NCI-H2196 (cell line): ENCODE data around the gene ENPP3.
"Not testable (repeated sequence)": the region's sequence is repeated elsewhere in the genome, so short reads cannot be mapped to it uniquely, and the experiment has no call there.

Experiments used
- DNase-seq: peaks from one replicate; lab custom pipeline; 2025; ENCODE audit not compliant: unreplicated experiment; lab: John Stamatoyannopoulos, UW

The ENPP3 gene

DNA sequence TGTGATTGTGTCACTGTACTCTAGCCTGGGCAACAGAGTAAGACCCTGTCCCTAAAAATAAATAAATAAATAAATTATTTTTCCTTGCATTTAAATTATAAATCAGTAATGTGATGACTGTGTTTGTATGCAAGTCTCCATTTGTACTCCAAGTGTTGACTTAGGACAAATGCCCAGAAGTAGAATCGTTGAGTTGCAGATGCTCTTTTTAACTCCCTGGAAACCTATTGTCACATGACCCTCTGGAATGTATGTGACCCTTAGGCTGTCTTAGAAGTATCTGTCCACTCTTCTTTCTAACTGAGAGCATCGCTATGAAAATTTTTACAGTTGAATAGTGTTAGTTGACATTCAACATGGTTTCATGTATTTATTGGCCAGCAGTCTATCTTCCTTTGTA is 45.3 kb downstream of the ENPP3 start:
- peak; percentile 17 for DNase-seq

DNA sequence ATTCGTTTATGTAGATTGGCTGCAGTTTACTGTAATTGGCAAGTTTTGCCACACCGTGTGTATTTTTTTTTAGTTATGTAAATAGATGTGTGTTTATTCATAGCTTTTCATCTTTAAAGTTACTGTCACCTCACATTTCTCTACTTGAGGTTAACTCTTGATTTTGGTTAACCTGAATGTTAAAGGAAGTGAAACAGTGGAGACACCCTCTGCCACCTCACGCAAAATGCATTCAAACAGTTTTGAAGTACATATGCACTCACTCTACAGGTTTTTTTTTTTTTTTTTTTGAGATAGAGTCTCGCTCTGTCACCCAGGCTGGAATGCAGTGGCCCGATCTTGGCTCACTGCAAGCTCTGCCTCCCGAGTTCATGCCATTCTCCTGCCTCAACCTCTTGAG is 46.4 kb downstream of the ENPP3 start:
- DNase-seq = no peak

DNA sequence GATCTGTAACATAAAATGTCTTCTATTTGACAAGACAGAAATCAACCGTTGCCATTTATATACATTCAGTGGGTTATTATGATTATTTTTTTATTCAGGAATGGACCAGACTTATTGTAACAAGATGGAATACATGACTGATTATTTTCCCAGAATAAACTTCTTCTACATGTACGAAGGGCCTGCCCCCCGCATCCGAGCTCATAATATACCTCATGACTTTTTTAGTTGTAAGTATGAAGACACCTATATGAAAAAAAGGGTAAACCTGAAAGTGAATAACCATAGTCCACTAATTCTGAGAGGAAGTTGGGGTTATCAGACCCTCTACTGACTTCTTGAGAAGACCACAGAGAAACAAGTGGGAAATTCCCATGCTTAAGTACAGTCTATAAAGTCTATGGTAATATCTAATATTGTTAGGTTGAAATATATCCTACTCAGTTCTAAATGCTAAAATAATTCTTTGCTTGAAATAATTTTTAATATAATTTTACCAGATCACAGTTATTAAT is 48.2 kb downstream of the ENPP3 start:
- no peak for DNase-seq

DNA sequence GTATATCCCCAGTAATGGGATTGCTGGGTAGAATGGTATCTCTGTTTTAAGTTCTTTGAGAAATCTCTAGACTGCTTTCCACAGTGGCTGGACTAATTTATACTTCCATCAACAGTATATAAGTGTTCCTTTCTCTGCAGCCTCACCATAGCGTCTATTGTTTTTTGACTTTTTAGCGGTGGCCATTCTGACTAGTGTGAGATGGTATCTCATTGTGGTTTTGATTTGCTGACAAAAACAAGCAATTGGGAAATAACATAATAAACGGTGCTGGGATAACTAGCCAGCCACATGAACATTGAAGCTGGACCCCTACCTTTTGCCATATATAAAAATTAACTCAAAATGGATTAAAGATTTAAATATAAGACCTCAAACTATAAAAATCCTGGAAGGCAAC is 49.9 kb downstream of the ENPP3 start:
- no peak for DNase-seq

DNA sequence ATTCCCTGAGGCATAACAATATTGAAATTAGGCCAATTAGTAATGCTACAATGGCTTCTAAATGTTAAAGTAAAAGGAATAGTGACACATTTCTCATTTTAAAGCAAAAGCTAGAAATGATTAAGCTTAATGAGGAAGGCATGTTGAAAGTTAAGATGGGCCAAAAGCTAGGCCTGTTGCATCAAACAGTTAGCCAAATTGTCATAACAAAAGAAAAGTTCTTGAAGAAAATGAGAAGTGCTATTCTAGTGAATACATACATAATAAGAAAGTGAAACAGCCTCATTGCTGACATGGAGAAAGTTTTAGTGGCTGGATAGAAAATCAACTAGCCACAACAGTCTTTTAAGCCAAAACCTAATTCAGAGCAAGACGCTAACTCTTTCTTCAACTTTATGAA is 51.2 kb downstream of the ENPP3 start:
- DNase-seq = no peak

DNA sequence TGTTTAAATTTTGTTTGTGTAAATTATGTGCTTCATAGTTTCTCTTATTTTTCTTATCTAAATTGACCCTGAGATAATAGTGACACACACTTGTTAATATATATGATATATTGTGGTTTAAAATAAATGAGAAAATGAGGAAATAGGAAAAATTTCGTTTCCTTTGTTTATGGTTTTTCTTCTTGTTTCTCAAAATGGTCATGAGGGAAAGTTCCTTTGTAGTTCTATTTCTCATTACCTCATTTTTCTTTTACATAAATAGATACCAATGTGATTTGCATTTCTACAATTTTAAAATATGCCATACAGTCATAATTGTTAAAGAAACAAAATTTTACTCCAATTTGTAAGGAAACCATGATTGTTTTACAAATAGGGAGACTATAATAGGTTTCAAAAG is 54.9 kb downstream of the ENPP3 start:
- DNase-seq = no peak

DNA sequence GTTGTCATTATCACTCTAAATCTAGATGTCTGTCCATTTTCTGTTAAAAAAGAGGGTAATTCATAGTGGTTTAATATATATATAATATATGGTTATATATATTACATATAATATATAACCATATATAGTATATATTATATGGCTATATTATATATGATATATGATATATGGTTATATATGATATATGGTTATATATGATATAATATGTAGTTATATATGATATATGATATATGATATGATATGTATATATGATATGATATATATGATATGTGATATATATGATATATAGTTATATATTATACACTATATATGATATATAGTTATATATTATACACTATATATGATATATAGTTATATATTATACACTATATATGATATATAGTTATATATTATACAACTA is 55.5 kb downstream of the ENPP3 start:
- no peak for DNase-seq

DNA sequence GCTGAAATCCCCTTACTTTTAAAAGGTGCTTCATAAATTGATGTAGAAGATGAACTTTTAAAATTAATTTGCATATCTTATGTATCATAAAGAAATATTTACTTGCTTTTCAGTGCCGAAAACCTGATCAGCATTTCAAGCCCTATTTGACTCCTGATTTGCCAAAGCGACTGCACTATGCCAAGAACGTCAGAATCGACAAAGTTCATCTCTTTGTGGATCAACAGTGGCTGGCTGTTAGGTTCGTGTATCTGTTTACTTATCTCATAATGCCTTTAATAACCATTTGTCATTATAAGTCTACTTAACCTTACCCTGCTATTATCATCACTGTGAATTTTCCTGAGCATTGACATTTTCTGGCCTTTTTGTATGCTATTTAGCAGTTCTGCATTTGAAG is 56.3 kb downstream of the ENPP3 start:
- no peak for DNase-seq

DNA sequence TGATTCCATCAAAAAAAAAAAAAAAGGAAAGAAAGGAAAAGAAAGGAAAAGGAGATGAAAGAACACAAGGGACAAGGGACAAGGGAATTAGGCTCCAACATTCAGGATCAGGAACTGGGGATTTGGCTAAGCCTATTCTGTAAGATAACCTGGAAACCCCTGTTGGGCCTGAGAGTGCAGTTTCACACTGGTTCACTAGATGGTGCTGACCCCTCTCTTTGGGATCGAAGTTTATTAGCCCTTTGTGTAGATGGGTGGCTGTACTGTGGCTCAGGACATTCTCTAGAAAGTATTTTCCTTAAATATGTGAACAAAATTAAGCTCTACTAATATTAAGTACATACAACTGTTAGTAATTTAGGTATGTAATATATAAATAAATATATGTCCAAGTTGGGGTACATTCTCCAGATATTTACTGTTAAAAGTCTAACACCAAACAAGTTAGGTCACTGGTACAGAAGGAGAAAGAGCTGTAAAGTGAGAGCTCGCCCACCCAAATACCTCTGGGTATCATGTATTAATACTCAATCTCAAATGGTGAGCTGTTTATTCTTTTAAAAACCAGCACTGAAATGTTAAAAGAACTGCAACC is 57.8 kb downstream of the ENPP3 start:
- peak; percentile 27 for DNase-seq

DNA sequence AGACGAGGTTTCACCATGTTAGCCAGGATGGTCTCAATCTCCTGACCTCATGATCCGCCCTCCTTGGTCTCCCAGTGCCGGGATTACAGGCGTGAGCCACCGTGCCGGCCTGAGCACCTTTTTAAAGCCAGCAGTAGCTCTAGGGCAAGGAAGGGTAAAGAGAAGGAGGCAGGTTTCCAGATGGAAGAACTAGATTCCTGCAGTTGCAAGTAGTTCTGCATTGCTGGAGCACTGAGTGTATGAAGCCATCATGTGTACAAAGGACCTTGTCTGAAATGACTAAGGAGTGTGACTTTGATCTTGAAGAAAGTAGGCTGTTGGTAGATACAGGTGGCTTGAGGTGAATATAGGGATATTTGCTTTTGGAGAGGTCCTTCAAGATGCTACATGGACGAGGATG is 59.9 kb downstream of the ENPP3 start:
- DNase-seq = no peak

DNA sequence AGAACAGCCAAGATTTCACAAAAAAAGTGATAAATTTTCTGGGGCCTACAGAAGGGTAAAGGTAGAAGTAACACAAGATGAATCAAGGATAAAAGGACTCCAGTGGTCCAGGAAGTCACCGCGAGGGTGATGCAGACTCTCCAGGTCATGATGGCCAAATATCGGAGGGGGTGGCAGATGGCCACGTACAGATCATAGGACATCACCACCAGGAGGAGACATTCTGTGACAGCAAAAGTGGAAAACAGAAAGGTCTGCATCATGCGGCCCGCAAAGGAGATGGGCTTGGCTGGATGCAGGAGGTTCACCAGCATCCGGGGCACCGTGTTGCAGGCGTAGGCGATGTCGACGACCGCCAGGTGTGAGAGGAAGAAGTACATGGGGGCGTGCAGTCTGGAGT is 63.7 kb downstream of the ENPP3 start:
- not testable (repeated sequence) for DNase-seq

DNA sequence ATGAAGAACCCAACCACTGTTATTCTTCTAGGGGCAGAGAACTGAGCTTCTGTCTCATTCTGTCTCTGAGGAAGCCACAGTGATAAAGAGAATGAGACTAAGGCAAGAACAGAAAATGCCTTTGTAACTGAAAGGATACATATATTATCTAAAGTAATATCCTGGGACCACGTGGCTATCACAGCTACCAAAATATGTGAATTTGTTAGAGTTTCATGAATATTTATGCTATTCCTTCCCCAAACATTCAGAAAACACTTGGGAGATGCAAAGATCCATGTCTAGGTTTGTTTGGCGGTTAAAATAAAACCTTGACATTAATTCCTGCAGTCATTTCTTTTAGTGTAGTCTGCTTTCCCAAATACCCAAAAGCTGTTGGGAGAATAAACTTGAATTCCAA is 66.8 kb downstream of the ENPP3 start:
- not testable (repeated sequence) for DNase-seq

DNA sequence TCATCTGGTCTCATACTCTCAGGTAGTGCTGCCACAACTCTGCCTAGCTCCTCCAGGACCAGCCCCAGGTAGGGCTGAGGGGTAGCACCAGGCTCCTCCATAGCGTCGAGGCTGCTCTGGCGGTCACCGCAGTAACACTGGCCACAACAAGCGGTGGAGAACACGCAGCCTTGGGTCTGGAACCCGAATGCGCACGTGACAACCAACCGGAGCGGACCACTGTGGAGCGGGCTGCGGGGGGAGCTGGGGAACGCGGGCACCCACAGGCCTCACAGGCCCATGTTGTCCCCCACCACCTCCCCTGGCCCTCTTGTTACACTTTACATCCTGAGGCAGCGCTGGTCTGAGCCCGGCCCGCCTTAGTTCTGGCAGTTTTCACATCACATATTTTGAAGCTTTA is 73.8 kb downstream of the ENPP3 start, which contains the start of gene CTAGE9:
Gene CTAGE9, minus strand, starts transcription at position 101 of the 400 bp plus-strand sequence. Its CDS starts 0 bp downstream, at position 101.
- DNase-seq = not testable (repeated sequence)

DNA sequence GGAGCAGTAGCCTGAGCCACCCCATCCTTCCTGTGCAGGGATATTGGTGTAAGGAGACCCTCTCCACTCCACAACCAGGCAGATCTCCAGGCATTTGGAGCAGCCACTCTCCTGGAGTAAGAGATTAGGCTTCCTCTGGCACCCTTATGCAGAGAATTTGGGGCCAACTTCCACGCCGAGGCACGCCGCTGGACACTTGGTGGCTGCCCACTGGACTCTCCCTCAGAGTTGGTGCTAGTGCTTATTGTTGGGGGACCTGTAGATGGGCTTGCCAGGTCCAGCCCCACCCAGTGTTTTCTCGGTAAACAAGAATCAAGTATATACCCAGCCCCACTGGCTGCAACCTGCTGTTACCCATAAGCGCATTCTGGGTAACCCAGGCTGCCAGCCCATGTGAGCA is 78.5 kb downstream of the ENPP3 start:
- not testable (repeated sequence) for DNase-seq

DNA sequence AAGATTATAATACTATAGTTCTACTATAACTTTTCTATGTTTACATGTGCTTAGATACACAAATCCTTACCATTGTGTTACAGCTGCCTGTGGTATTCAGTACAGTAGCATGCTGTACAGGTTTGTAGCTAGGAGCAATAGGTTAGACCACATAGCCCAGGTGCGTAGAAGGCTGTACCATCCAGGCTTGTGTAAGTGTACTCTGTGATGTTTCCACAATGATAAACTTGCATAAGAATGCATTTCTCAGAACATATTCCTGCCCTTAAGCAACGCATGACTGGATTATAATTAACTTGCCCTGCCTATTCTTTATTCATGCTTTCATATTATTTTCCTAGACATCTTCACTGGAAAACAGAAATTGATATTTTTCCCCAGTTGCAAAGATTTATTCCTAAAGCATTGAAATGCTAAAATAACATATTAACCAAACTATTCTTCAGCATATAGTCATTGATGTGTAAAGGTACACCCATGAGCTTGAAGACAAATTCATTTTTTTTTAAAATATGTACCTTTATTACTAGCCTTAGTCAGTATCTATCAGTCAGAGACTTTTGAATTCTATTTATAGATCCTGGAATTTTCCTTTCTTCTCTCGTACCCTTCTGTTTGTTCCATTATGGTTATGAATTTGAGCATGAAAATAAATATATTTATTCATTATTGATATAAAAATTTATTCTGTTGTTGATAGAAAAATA is 80.9 kb downstream of the ENPP3 start:
- DNase-seq = no peak

DNA sequence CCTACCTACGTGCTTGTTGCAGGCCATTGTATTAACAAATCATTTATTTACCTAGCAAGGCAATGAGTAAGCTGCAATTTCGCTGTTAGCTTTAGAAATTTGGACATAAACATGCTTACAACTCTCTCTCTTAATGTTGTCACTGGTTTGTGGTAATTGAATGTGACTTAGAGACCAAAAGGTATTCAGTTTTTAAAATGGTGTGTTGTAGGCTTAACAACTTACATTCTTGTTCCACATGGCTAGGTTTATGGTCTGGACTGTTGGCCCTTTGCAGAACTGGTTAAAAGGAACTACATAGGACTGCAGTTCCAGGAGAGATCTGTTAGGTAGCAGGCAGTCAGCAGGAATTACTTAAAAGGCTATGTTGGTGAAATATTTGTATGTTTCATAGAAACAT is 84.1 kb downstream of the ENPP3 start:
- no peak for DNase-seq

DNA sequence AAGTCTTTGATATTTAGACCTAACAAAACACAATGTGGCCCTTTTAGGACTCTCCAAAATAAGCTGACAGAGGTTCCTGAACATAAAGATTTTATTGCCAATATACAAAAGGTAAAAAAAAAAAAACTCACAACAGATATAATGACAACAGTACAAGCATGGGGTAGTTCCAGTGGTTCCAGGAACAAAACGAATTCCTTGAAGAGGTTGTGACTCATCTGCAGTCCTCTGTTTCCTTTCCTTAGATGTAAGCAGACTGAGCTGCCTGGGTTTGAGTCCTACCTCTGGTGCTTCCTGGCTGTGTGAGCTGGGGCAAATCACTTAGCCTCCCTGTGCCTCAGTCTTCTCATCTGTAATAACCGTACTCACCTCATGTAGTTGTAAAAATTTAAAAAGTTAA is 87.0 kb downstream of the ENPP3 start:
- no peak for DNase-seq

DNA sequence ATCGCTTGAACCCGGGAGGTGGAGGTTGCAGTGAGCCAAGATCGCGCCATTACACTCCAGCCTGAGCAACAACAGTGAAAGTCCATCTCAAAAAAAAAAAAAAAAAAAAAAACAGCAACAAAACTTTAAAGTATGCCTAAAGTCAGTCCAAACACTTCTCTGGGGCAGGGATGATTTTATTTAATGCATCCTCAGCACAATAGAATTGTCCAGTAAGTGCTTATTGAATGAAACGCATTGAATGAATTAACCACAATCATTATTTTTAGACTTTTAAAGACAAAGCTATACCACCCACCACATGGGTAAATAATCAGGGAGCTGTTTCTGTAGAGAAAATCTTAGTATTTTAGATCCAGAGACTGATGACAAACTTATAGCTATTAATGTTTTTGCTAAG is 90.4 kb downstream of the ENPP3 start:
- no peak for DNase-seq

DNA sequence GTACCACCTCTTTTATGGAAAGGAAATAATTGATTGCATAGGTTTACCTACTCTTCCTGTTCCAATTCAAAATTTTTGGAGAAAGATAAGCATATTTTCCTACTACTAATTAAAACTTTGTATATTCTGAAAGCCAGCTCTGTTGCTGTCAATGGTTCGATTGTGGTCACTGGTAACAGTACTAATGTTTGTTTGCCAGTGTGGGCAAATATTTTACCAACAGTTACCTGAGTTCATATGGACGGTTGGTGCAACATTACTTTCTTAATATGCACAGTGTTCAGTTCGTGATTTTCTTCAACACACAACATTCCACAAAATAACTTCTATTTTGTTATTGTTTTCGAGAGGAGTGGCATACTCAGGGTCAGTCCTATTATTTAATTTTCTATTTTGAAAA is 90.8 kb downstream of the ENPP3 start:
- DNase-seq = no peak

DNA sequence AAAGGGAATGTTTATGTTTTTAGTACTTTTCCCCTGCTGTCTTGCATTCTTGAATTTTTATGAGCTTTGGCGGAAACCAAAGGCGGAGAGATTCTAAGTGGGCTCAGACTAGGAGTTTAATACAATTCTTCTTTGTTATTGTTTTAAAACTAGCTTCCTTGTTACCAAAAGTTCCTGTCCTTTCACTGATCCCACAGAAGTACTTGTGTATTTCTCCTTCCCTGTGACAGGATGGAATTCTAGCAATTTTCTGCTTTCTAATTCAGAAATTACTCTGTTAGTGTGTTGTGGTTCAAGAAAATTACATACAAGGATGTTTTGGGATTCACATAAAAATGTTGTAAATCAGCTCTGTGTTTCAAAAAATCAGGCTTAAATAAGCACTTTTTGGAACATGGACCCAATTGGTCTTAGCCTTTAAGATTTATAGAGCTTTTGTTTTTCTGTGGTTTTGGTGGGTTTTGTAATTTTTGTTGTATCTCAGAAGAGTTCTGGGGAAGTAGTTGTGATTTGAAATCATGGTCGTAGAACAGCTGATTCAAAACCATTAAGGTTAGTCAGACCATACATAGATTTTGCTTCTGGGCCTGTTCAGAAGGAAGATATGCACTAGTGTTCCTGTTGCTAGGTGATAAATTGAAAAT is 91.3 kb downstream of the ENPP3 start:
- DNase-seq = no peak

DNA sequence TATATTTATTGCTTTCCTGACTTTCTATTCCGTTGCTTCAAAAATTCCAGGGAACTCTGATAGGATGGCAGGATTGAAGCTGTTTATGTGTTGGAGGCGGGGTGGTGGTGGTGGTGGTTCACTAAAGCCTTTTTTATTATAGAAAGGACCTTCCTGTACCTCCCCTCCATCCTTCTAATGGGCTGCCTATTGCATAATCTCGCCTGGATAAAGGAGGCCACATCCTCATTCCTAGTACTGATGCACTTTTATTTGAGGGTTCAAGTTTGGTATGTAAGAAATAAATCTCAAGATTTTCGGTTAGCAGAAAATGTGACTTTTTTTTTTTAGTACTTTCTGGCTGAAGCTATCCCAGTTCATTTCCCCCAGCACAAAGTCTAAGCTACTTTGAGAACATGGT is 92.4 kb downstream of the ENPP3 start:
- no peak for DNase-seq

DNA sequence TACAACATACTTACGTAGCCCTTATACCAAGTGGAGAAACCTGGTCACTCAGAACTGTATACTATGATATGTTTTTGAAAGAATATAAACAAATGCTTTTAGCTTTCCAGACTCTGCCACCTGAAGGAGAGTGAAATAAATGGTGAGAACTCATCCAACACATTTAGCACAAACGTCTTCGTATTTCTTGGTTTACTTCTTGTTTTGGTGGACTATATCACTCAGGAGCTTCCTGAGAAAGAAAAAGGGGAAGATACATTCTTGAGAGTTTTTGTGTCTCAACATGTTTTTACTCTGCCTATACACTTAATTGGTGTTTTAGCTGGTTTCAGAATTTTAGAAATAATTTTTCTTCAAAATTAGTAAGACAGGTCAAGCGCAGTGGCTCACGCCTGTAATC is 93.2 kb downstream of the ENPP3 start:
- no peak for DNase-seq
